Activated gamma-delta T cell treated with Interleukin-2 at 50 U/mL for 16 hours (primary cell): ENCODE results near the gene MAP1B.

Experiments used
- DNase-seq: peaks from one replicate; pipeline ENCODE4 v3.0.0-alpha.2; 2020

Gene MAP1B

DNA sequence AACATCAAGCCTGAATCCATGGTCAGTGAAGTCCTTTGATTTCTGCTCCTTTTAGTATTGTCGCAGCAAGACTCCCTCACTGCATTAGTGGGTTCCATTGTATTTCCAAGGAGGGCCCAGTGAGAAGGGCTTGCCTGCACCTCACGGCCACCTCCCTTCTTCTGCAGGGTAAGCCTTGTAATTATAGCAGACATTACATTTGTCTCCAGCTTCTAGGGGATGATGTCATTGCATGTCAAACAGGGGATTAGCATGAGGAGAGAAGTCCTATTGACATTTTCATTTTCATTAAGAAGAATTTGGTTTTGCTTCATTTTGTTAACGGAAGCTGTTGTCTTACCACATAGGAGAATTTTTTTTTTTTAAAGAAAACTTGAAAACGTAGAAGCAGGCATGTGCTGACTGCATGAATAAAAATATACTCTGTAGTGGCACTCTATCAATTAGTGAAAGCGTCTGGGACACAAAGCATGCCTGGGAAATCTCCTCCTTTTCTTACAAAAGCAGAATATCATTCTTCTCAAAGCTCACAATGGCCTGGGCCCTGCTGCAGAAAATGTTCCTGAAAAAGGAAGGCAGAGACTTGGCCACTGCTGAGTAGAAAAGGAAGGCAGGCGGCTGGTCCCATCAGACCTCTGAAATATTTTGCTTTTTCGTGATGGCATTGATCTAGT lies 27.1 kb downstream of the MAP1B start:
- no peak for DNase-seq

DNA sequence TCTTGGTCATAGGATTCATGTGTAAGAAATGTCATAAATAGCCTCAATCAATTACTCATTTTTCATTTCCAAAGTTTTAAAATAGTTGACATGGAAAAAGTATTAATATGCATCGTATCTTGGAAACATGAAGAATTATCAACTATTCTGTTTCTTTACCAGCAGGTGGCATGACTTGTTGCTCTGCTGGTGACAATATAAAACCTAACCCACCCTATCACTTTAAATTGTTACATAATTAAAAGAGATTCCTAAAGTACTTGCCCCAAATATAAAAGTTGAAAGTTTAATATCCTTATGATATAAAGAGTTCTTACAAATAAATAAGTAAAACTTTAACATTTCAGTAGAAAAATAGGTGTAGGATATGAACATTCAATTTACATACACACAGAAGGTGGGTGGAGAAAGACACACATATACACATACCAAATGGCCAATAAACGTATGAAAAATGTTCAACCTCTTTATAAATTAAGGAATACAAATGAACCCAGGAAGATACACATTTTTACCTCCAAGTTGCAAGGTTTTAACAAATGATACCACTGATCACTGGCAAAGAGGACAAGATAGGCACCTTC lies 30.6 kb downstream of the MAP1B start:
- DNase-seq = no peak

DNA sequence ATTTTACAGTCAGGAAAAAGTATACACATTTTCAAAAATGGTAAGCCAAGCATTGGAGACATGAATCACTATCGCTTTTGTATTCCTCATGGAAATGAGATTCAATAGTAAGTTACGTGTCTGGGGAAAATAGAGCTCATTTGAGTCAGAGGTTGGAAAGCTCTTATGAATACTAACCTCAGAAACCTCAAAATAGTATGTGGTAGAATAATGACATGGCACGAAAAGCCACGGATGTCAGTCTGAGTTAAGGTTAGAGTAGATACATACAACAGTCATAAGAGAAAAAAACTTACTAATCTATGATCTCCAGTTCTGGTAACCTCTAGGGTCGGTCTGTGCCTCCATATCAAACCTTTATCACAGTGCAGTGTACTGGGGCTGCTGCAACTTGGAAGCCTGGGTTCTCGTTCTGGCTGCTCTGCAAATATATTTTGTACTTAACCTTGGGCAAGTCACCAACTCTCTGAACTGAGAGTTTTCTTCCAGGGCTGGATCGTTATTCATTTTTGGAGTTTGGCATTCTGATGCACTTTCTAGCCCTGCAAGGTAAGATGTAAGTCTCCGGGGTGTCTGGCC lies 31.8 kb downstream of the MAP1B start:
- no peak for DNase-seq

DNA sequence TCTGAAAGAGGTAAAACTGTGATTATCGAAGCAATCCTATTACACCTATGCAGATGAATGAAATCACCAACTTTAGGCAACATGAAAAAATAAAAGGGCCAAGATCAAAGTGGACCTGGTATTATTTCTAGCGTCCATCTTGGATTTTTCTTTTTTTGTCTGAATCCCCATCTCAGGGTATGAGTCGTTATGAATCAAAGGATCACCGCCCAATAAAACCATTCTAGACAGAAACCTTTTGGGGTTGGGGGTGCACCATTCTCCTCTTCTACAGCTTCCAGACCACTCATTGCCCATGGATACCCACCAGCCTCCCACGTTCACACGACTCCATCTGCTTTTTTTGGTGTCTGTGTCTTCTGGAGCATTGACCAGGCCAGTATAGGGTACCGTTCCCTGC lies 33.4 kb downstream of the MAP1B start:
- no peak for DNase-seq

DNA sequence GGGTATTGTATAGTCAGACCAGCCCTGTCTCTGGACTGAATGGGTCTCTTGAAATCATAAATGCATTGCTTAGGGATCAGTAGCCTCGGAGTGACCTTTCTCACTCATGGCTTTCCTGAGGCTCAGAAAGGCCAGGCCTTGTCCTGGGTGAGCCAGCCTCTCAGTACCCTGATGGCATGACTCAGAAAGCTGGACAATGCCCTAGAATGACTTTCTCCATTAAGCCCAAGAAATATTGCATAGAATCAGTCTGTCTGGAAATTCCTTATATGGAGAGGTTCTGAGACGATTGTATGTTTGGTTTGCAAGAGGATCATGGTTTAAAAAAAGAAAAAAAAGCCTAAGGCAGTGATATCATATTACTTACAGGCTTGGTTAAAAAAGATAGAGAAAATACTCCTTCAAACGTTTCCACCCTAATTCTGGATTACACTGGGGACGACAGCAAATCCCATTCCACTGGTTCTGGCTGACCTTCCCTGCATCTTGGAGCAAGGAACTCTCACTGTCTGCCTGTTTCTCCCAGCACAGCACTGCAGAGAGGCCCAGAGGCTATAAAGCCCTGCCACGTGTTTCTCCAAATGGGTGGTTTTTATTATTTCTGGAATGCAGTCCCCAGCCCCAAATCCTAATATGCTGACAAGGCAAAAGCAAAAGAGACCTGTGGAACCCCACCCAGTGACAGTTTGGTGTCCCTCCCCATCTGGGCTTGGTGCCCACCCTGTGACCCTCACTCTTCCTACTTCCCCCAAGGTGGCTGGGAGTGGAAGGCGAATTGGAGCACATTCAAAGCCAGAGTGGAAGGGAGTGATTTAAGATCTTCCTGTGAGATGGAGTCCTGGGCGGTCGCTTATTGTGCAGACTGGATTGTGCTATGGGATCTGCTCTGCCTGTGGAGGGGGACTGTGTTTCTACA lies 34.4 kb downstream of the MAP1B start:
- DNase-seq = no peak

DNA sequence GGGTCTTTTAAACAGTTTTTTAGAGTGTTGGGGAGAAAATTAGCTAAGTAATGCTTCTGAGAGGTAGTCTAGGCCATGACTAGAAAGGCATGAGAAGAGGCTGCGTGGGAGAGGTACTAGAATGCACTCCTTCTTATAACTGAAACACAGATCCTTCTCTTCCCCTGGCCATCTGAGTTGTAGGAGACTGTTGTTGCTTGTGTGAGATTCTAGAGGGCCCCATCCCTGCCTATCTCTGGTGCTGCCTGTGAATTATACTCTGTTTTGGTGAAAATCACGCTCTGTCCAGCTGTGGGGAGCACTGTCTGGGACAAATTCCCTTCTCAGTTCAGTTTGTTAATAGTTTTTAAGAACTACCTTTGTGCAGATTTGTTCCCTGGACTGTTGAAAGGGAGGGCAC lies 37.5 kb downstream of the MAP1B start:
- DNase-seq = no peak

DNA sequence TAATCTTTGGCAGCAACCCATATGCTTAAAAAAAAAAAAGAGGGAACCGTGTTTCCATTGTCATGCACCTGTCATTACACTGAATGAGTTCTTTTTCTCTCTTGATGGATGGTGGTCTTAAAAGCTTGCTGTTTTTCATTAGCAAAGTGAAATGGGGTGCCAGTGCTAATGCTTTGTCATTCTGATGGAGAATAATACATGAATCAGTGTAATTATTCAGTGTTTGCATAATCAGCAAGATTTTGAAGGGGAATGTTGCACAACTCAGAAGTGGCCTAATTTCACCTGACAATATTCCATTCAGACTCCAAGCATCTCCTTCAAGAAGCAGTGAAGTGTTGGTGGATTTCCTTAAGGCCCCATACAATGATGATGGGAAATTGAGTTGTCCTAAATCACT lies 38.1 kb downstream of the MAP1B start:
- no peak for DNase-seq

DNA sequence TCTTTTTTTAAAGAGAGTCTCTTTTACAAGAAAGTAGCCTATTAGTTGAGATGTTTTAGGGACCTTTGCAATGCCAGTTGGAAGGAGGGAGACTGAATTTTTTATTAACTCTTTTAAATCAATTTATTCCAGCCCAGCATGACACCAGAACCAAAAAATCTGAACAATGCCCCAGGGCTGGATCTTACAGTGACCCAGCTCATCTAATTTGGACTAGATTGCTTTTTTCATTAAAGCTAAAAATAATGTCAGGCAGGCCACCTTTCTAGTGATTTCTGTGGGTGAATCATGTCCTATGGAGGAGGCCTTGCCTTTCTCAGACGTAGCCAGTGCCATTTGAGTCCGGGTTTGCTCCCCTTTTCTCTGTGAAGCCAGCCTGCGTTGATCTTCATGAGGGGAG lies 38.8 kb downstream of the MAP1B start:
- no peak for DNase-seq

DNA sequence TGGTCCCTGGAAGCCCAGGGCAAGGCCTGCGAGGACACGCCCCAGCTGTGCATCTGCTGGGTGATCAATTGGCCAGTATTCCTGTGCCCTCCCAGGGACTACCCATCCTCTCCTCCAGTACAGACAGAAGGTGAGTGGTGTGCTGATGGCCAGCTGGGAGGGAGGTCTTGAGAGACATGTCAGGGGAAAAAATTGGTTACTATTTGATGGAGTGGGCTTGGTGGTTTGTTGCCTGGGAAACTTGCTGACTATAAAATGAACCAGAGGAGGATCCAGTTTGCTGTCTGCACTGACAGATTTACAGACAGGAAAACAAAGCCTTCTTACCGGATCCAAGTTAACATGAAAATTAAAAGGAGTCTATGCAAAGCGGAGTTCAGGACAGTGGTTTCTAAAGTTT lies 40.3 kb downstream of the MAP1B start:
- DNase-seq = no peak

DNA sequence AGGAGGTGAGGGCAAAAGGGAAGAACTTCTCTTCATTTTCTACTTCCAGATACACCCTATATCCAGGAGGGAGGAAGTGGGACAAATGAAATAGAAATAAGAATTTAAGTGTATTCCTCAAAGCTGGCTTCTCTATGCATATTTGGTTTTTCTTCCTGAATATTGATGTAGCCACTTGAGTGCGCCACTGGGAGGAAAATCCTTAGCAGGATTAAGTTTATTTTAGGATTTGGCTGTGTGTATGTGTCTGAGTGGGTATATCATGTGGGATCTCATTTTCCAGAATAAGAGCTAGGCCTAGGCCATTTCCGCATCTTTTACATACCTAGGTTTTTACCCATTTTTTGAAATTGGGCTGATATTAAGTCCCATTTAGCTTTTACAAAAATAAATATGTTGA lies 42.5 kb downstream of the MAP1B start:
- DNase-seq = no peak

DNA sequence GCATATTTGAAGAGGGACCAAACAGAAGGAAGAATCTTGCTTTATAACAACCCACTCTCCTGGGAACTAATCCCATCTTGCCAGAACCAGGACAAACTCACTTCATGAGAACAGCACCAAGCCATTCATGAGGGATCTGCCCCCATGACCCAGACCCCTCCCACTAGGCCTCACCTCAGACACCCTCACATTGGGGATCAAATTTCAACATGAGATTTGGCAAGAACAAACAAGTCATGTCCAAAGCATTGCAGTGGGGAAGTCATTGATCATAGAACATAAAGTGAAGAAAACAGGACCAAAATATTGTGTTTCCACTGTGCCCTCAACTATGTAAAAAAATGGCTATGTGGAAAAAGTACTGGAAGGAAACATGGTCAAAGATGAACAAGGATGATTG lies 43.9 kb downstream of the MAP1B start:
- DNase-seq = no peak

DNA sequence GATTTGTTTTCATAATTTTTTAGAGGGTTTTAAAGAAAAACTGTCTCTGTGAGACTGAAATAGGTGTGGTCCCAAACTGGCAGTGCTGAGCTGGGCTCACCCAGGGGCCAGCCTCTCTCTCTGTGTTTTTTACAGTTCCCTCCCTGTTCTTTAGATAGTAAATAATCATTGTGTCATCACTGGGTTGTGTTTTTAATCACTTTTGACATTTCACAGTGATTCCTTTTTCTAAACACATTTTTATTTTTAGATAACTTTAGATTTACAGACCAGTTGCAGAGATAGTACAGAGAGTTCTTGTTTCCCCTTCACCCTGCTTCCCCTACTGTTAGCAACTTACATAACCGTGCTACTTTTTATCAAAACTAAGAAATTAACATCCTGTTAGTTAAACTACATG lies 44.4 kb downstream of the MAP1B start:
- no peak for DNase-seq

DNA sequence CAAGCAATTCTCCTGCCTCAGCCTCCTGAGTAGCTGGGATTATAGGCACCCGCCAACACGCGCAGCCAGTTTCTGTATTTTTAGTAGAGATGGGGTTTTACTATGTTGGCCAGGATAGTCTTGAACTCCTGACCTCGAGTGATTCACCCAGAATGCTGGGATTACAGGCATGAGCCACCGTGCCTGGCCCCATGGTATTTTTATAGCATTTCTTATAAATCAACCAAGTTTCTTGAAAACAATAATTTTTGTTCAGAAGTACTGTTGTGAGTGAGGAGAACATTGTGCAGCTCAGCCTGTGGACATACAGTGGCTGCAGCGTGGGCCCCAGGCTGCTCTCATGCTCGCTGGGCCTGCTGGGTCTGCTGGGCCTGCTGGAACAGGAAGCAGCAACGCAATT lies 45.3 kb downstream of the MAP1B start:
- DNase-seq = no peak

DNA sequence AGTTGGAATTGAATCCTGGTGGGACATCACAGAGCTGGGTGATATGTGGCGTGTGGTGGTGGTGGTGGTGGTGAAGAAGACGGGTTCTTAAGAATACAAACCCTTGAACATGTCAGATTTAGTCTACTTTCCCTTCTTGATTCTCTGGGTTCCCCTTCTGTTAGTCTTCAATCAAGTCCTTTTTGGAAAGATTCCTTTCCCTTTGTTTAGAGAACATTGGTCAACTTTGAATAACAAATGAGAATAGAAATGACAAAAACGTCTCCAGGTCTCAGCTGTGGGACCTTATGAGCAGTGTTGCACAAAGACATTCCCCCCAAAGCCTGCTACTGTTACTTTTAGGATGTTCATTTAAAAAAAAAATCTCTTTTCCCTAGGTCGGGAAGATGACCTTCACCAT lies 46.3 kb downstream of the MAP1B start:
- no peak for DNase-seq

DNA sequence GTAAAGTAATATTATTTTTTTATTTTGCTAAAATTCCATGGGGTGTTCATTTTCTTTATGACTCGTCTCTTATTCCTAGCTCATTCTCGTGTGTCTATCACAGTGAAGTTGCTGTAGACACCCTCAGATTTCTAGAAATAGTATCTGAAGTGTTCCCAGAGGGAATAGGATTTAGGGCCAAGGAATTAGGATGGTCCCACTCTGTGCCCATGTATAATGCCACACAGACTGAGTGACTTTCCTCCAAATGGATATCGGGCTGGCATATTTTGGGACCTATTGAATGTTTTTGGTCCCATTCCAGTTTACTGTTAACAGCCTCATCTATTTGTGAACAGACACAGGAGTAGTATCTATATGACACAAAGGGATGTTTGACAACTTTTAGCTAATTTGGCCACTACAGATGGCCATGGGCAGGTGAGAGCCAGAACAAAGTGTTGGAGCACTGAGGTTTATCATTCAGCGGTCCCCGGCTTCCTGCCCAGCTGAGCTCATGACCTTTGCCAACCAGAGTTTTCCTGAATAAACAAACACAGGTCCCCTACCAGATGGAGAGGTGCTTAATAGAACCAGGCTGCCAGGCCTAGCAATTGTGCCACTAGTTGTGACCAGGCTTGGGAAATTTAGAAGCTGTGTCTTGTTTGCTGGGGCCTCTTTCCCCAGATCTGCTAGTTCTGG lies 46.9 kb downstream of the MAP1B start:
- no peak for DNase-seq

DNA sequence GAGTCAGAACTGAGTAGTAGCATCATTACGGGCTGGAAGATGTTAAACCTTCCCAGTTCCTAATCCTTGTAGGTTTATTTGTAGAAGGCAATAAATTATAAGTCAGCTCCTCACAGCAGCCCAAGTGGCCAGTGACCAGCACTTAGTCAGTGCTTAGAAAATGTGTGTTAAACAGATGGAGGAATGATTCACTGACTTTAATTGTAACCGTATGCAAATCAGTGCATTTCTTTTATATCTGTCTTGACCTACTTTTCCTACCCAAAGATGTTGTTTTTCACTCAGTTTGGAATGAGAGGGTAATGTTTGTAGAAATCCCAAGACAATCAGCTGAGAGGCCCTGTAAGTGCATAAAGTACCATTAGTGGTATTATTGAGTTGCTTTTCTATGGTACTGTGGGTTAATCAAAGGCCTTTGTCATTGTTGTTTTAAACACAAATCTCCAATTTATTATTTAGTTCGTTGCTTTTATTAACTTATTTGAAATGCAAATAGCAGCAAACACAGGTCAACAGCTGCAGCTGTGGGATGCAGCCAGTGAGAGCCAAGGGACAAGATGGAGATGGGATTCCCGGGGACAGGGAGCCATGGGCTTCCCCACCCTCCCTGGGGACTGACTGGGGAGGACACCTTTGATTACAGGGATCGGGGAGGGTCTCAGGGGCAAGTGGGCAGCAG lies 49.8 kb downstream of the MAP1B start:
- DNase-seq = no peak

DNA sequence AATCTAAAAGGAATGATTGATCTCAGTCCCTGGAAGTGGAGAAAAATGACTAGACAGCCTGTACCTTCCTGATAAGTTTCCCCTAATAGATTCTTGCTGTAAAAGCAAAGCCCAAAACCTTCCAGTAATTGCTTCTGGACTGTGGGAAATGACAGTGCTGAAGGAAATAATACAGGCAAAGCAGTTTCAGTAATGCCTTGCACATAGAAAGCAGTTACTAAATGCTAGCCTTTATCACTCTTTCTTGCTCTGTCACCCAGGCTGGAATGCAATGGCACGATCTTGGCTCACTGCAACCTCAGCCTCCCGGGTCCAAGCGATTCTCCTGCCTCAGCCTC lies 50.3 kb downstream of the MAP1B start:
- DNase-seq = no peak

DNA sequence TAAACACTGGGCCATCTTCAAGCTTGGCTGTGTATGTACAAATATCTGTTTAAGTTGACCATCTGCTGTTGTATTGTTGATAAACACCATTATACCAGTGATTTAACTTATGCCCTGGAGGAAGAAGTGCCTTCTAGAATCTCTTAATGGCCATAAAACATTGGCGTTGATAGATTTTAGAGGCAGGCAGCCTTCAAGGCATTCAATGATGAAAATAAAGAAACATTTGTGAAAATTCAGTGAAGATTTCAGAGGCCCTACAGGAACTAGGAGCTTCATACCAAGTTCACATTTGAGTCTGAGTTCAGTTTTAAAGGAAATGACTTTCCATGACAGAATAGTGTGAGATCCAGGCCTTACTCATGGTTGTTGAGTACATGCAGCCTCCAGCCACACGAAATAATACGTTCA lies 52.2 kb downstream of the MAP1B start:
- DNase-seq = no peak

DNA sequence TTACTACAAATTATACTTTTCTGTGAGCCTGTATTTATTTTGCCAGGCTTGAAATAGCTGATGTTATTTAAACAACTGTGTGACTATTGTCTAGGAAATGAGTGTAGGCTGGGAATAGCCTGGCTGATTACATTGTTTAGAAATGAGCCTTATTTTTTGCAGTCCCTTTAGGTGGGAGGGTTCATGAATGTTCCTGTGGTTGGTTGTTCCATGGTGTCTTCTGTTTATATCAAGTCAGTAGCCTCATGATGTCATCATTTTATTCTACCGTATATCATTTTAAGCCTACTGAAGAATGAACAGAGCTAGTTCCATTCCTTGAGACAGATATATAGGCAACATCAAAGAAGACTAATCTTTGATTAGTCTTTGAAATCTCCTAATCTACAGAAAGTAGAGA lies 53.1 kb downstream of the MAP1B start:
- no peak for DNase-seq

DNA sequence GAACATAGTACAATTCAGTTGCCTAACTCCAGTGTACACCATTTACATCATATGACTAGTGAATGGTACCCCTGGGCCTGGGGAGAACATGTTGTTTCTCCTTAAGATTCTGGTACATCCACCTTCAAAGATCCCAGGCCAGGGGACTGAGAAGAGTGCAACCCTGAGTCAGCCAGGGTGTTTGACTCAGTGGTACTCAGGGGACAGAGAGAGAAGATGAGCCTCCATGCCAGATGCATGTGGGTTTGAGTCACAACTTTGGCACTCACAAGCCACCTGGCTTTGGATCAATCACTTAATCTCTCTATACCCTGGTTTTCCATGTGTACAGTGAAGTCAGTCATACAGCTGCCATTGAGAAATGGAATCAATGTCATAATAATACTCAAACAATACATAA lies 53.7 kb downstream of the MAP1B start:
- DNase-seq = no peak

DNA sequence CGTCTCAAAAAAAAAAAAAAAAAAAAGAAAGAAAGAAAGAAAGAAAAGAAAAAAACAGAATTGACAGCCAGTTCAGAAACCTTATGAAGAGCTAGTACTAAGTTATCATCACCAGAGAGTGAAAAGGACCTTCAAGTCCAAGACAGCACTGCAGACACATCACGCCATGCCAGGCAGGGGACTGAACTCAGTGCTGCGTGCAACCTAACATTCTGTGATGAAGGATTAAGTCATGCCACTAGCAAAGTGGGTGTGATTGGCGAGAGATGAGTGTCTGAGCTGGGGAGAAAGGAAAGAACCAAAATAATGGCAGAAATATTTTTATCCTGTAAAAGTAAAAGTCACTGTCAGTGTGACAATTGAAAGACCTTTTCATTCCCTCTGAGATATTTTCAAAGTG lies 54.7 kb downstream of the MAP1B start:
- DNase-seq = no peak

DNA sequence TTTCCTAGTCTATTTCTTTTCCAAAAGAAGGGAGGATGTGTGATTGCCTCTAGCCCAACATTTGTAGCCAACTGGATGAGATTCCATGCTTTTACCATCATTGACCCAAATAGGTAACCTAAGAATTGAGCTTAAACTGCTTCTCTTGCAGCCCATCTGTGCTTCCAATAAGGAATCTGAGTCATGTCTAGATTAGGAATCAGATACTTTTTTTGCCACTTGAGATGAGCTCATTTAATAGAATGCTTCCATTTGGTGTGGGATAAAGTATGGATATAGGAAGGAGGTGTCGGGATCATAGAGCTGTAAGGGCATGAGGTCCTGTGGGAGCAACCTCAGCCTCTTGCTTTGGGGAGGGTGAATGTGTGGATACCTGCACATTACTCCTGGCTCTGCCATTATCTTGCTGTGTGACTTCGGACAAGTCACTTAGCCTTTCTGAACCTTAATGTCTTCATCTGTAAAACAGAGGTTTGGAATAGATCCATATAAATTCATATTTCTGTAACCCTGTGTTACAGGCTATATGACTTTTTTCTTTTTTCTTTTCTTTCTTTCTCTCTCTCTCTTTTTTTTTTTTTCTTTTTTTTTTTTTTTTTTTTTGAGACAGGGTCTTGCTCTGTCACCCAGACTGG lies 56.2 kb downstream of the MAP1B start:
- DNase-seq = no peak
